Colonic mucosa (tissue), 4 donors: ENCODE data around the gene MRPS18A. TPM values are rescaled to one million over a fixed set of nuclear protein-coding genes. Genes with fewer than 3 reads are reported as not detected.

Source experiments
- DNase-seq: peaks from one replicate; pipeline ENCODE4 v3.0.0-alpha.2; 2020
- H3K27ac ChIP-seq: fragments of 200-600 bp; one replicate; pipeline ENCODE4 v1.8.0; 2021
- H3K27me3 ChIP-seq: fragments of 200-600 bp; one replicate; pipeline ENCODE4 v1.8.0; 2021
- H3K36me3 ChIP-seq: fragments of 200-600 bp; one replicate; pipeline ENCODE4 v1.8.0; 2021
- H3K4me1 ChIP-seq: fragments of 200-600 bp; one replicate; pipeline ENCODE4 v1.8.0; 2021; ENCODE audit warnings: mild to moderate bottlenecking
- H3K4me3 ChIP-seq: fragments of 200-600 bp; one replicate; pipeline ENCODE4 v1.8.0; 2021
- H3K9ac ChIP-seq, 2 donors: one replicate each; pipeline ENCODE4 v1.7.0; 2013; ENCODE audit warnings: control low read depth in 2 of 2, low read depth in 2 of 2, low read length in 2 of 2
- H3K9me3 ChIP-seq: fragments of 200-600 bp; one replicate; pipeline ENCODE4 v1.8.0; 2021
- CTCF ChIP-seq: fragments of 200-600 bp; IDR thresholded peaks from one replicate; pipeline ENCODE4 v1.8.0; 2022; ENCODE audit warnings: antibody characterized with exemption, mild to moderate bottlenecking
- intact Hi-C: fragments of 100-400 bp; cut with DNase I; formaldehyde crosslinking; loops from one replicate; pipeline ENCODE4 v1.14.1; 2022
- total RNA-seq, 2 donors: library from RNA; stranded (reverse); fragmentation: NEBNext Ultra II Directional in 1 of 2; extraction: Animal tissue kit (Norgen Biotek cat#: 25700) in 1 of 2; gene quantifications; one replicate each; pipeline ENCODE4 v1.2.1, GENCODE V29; 2021
- donor health status: healthy.
- donor health status: DM: no; HTN: no; CAD: no.
- donor health status: DM: no; HTN: no; CAD: no.

MRPS18A gene
- total RNA-seq, 2 donors from 2014 or later, result 83.6 to 120 TPM

DNA sequence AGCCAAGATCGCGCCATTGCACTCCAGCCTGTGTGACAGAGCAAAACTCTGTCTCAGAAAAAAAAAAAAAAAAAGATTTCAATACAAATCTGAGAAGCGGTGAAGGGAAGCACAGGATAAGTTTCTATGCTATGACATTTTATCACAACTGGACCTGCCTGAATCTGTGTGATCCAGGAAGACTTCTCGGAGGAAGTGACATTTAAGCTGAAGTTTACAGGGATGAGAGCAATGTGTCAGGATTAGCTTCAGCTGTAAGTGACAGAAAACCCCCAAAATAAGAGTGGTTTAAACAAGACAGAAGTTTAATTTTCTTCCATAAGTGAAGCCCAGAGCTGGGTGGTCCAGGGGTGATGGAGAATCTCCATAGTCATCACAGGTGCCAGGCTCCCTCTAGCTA, 33.4 kb upstream of the MRPS18A start:
- intact Hi-C loops, result loop anchor here (5.0 kb wide), 1 partner anchor 54 kb away; no protein-coding TSS in a partner anchor
- no peak overlapping the region for H3K4me3 ChIP-seq

GRCh38 chr6:43719511-43719910, 31.9 kb upstream of the MRPS18A start:
- Histone ChIP-seq H3K4me3 (no peak overlapping the region), H3K36me3 (no peaks in the 10 kb centered on the region), H3K9ac (no peak overlapping the region), H3K27me3 (no peaks in the 10 kb centered on the region), H3K27ac (no peak overlapping the region), H3K4me1 (peaks cover under 1% of the 10 kb centered on the region), H3K9me3 (no peaks in the 10 kb centered on the region)
- intact Hi-C loops, result no loop called here
- no peak for DNase-seq
- TF ChIP-seq CTCF, result no peak

More for the DNA sequence above, 33.4 kb upstream of the MRPS18A start:
- no peaks in the 10 kb centered on the region for H3K27me3 ChIP-seq
- H3K9me3 ChIP-seq, result no peaks in the 10 kb centered on the region
- no peak for TF ChIP-seq CTCF
- no peak overlapping the region for H3K9ac ChIP-seq
- H3K27ac ChIP-seq, result no peak overlapping the region
- no peak for DNase-seq
- H3K36me3 ChIP-seq, result no peaks in the 10 kb centered on the region
- H3K4me1 ChIP-seq, result peaks cover 9% of the 10 kb centered on the region

DNA sequence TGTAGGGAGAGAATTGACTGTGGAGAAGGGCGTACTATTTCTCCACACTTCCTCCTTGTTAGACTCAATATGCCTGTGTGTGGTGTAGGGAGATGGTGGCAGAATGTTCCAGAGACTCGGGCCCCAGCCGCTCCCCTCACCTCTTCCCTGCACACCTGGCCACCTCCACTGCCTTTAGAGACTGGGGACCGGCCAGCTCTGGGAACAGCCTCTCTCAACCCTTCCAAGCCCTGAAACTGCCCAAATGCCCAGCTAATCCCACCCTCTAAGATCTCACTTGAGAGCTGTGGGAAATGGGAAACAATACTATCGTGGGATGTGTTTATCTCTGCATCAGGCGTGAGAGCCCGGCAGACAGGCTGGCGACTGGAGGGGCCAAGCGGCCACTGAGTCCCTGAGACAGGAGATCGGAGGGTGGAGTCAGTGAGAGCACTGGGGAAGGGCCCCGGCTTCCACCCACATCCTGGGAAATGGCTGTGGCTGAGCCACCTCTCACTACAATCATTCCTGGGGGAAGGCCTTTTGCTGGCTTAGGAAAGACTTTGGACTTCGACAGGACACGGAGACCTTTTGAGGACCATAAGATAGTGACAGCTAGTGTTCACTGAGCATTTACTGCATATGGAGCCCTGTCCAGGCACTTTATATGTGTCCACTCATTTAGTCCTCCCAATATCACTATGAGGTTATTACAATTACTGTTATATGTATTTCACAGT, 31.0 kb upstream of the MRPS18A start:
- intact Hi-C loops, result no loop called here
- no peaks in the 10 kb centered on the region for H3K4me1 ChIP-seq
- H3K27me3 ChIP-seq, result no peaks in the 10 kb centered on the region
- TF ChIP-seq CTCF, result no peak
- DNase-seq, result no peak
- H3K27ac ChIP-seq, result no peak overlapping the region
- no peak overlapping the region for H3K4me3 ChIP-seq
- no peaks in the 10 kb centered on the region for H3K36me3 ChIP-seq
- no peaks in the 10 kb centered on the region for H3K9me3 ChIP-seq
- no peak overlapping the region for H3K9ac ChIP-seq

DNA sequence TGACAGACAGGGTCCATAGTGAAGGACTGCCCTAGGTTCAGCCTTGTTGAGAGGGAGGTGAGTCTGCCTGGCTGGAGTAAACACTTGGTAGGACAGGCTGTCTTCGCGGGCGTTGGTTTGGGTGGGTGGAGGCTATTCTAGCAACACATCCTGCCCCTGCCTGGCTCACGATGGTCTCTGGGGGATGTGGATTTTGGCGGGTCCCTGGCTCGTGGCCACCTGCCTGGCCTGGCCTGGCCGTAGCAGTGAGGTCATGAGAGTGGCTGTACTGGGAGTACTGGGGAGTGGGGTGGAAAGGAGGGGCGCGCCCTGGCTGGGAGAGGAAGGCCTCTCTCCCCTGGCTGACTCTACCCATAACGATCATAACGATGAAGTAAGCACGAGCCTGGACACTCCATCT, 30.2 kb upstream of the MRPS18A start:
- intact Hi-C loops, result no loop called here
- no peak overlapping the region for H3K9ac ChIP-seq
- H3K4me3 ChIP-seq, result no peak overlapping the region
- no peaks in the 10 kb centered on the region for H3K36me3 ChIP-seq
- no peaks in the 10 kb centered on the region for H3K4me1 ChIP-seq
- no peak for DNase-seq
- no peak overlapping the region for H3K27ac ChIP-seq
- no peaks in the 10 kb centered on the region for H3K9me3 ChIP-seq
- TF ChIP-seq CTCF, result no peak
- no peaks in the 10 kb centered on the region for H3K27me3 ChIP-seq

GRCh38 chr6:43717389-43717788, 29.8 kb upstream of the MRPS18A start:
- Histone ChIP-seq H3K9me3 (no peaks in the 10 kb centered on the region), H3K4me1 (no peaks in the 10 kb centered on the region), H3K27ac (no peak overlapping the region), H3K27me3 (no peaks in the 10 kb centered on the region), H3K36me3 (no peaks in the 10 kb centered on the region), H3K9ac (no peak overlapping the region), H3K4me3 (no peak overlapping the region)
- no peak for DNase-seq
- intact Hi-C loops, result no loop called here
- TF ChIP-seq CTCF, result no peak
